Measurements from ENCODE around the gene LMO1.

Gene LMO1

DNA sequence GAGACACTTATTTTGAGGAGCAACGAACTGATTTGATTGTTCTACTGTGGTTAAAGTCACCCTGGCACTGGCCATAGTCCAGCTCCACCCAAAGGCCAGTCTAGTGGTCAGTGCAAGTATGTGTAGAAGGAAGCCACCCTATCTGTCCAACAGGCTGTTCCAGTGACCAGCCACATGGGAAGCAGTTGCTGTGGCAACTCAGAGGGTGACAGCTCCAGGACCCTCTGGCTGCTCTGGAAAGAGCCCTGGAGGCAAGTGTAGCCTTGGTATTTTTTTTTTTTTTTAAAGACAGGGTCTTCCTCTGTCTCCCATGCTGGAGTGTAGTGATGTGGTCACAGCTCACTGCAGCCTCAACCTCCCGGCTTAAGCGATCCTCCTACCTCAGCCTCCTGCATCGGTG lies 27.8 kb downstream of the LMO1 start:
- Histone ChIP-seq H3K36me3 (no peaks in the 10 kb centered on the region), H3K4me3 (no peak overlapping the region), H3K27me3 (peaks cover 0 to 16% of the 10 kb centered on the region in 2 donors), H3K27ac (no peak overlapping the region), H3K4me1 (no peaks in the 10 kb centered on the region), H3K9me3 (no peaks in the 10 kb centered on the region)
- intact Hi-C loops (cut with DNase I; ENCODE audit: low total_unique reads): no loop called here
- TF ChIP-seq CTCF (IDR thresholded peaks at IDR 0.05): no peak
- no peak for DNase-seq

- no peak for DNase-seq
- no peak overlapping the region for H3K27ac ChIP-seq
- no peak for TF ChIP-seq CTCF (IDR thresholded peaks at IDR 0.05)
- no peaks in the 10 kb centered on the region for H3K36me3 ChIP-seq
- intact Hi-C loops (cut with DNase I; ENCODE audit: low total_unique reads): no loop called here
- no peaks in the 10 kb centered on the region for H3K4me1 ChIP-seq
- no peaks in the 10 kb centered on the region for H3K9me3 ChIP-seq
- no peak overlapping the region for H3K4me3 ChIP-seq
- peaks cover 0 to 17% of the 10 kb centered on the region in 2 donors for H3K27me3 ChIP-seq
Observed at GRCh38 chr11:8234910-8235309, 28.8 kb downstream of the LMO1 start.

DNA sequence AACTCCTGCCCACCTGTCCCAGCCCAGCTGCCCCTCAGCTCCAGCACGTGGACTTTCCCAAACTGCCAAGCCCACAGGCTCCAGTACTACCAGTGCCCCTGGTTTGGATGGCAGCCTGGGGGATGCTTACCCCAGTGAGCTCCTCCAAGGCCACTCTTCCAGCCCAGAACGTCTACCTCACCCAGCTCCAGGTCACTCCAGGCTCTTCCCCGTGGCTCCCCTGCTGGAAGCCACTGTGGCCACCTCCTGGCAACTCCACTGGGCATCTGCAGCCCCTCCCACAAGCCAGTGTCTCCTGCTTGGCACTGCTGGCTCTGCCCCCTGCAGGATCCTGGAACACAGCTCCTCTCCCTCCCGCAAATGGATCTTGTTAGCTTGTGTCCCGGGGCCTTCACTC lies 29.3 kb downstream of the LMO1 start:
- peaks cover 0 to 4% (median 0%) of the 10 kb centered on the region in 4 donors for H3K4me1 ChIP-seq
- intact Hi-C loops (cut with DNase I; ENCODE audit: low total_unique reads): no loop called here
- H3K27ac ChIP-seq: no peak overlapping the region
- DNase-seq: no peak
- TF ChIP-seq CTCF (IDR thresholded peaks at IDR 0.05): no peak
- H3K4me3 ChIP-seq: no peak overlapping the region
- H3K36me3 ChIP-seq: no peaks in the 10 kb centered on the region
- no peaks in the 10 kb centered on the region for H3K9me3 ChIP-seq
- peaks cover 0 to 19% of the 10 kb centered on the region in 2 donors for H3K27me3 ChIP-seq

- peaks cover 0 to 8% (median 0%) of the 10 kb centered on the region in 4 donors for H3K4me1 ChIP-seq
- DNase-seq: no peak
- no peaks in the 10 kb centered on the region for H3K9me3 ChIP-seq
- H3K27me3 ChIP-seq: peaks cover 0 to 19% of the 10 kb centered on the region in 2 donors
- intact Hi-C loops (cut with DNase I; ENCODE audit: low total_unique reads): no loop called here
- H3K27ac ChIP-seq: no peak overlapping the region
- no peaks in the 10 kb centered on the region for H3K36me3 ChIP-seq
- H3K4me3 ChIP-seq: no peak overlapping the region
- TF ChIP-seq CTCF (IDR thresholded peaks at IDR 0.05): no peak
Observed at GRCh38 chr11:8233691-8234424, 29.8 kb downstream of the LMO1 start.

- Histone ChIP-seq H3K27me3 (peaks cover 0 to 19% of the 10 kb centered on the region in 2 donors), H3K4me1 (peaks cover 0 to 8% (median 0%) of the 10 kb centered on the region in 4 donors), H3K4me3 (no peak overlapping the region), H3K36me3 (no peaks in the 10 kb centered on the region), H3K27ac (no peak overlapping the region), H3K9me3 (no peaks in the 10 kb centered on the region)
- no peak for TF ChIP-seq CTCF (IDR thresholded peaks at IDR 0.05)
- DNase-seq: no peak
- intact Hi-C loops (cut with DNase I; ENCODE audit: low total_unique reads): no loop called here
Observed at GRCh38 chr11:8232849-8233606, 30.6 kb downstream of the LMO1 start.

Measured in tibial artery (tissue), 4 donors.